Right lung (tissue), 5 donors: Measurements from ENCODE around the gene ELP1. TPM values are rescaled to one million over a fixed set of nuclear protein-coding genes. Genes with fewer than 3 reads are reported as not detected.

ENCODE experiments used
- DNase-seq, 2 donors: peaks; one replicate each; pipeline ENCODE4 v3.0.0-alpha.2; 2013
- polyA plus RNA-seq, 5 donors: library from polyadenylated mRNA; unstranded; fragments of 120-200 nt; gene quantifications; one replicate each; pipeline versions ENCODE4 v1.2.1 to v1.2.3, GENCODE V29; 2013; ENCODE audit warnings: inconsistent platforms in 1 of 5, low replicate concordance in 1 of 5; ENCODE audit not compliant: insufficient read length in 5 of 5, insufficient read depth in 1 of 5

ELP1 gene
- polyA plus RNA-seq, 5 donors = 40.0 to 49.3 (median 44.6) TPM

DNA sequence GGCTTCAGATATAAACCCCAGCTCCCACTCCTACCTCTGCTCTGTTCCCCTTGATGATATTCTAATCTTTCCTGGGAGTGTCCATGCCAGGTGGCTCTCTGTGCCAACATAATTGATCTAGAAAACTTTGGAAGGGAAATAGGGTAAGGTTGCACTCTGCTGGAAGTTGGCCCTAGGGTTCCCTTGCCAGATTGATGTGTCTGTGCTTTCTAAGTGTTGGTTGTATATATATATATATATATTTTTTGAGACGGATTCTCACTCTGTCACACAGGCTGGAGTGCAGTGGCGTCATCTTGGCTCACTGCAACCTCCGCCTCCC lies 101.8 kb downstream of the ELP1 start:
- no peak for DNase-seq

- DNase-seq = no peak
Measured at GRCh38 chr9:108831496-108832178, 102.3 kb downstream of the ELP1 start.

- no peak for DNase-seq
Measured at GRCh38 chr9:108830272-108830671, 103.7 kb downstream of the ELP1 start.

GRCh38 chr9:108823829-108824228 lies 110.1 kb downstream of the ELP1 start:
- DNase-seq = no peak

Other genes with a start within 250 kb of the ELP1 start
- not detected for gene ACTL7B, start 78.1 kb downstream of the ELP1 start, polyA plus RNA-seq
- not detected for gene ACTL7A, start 71.9 kb downstream of the ELP1 start, polyA plus RNA-seq
- 10 to 100 TPM; 28.2 to 37.1 (median 32.7) TPM for gene ABITRAM, start 276 bp upstream of the ELP1 start, polyA plus RNA-seq
- 10 to 100 TPM; 74.8 to 94.0 (median 88.1) TPM for gene CTNNAL1, start 79.4 kb upstream of the ELP1 start, polyA plus RNA-seq
- gene TMEM245, start 185.8 kb upstream of the ELP1 start, polyA plus RNA-seq = 10 to 100 TPM; 53.6 to 85.4 (median 78.5) TPM
- gene FRRS1L, start 233.1 kb upstream of the ELP1 start, polyA plus RNA-seq = 1 to 10 TPM; 1.7 to 6.0 (median 2.9) TPM